Retinal pigment epithelial cell (primary cell): ENCODE data around the gene TM4SF5.
A peak's percentile ranks its signal among the peaks of the same experiment; 100 is the strongest.

Experiments
- DNase-seq: peaks from one replicate; pipeline ENCODE4 v3.0.0-alpha.2; 2010; ENCODE audit warnings: low read depth
- H3K4me3 ChIP-seq: 2 replicates; pipeline ENCODE4 v1.5.1; 2011; ENCODE audit warnings: mild to moderate bottlenecking, low read length, control low read depth, moderate library complexity
- CTCF ChIP-seq: conservative IDR thresholded peaks from 2 replicates; pipeline ENCODE4 v1.5.1; 2011; ENCODE audit warnings: low read depth, low read length, control low read depth, inconsistent platforms

TM4SF5 gene

GRCh38 chr17:4789951-4790704 lies 18.4 kb downstream of the TM4SF5 start:
- no peak for DNase-seq
- peak overlapping the region; percentile 61 for H3K4me3 ChIP-seq
- TF ChIP-seq CTCF = peak; percentile 66

GRCh38 chr17:4790705-4791088 lies 19.0 kb downstream of the TM4SF5 start:
- no peak for TF ChIP-seq CTCF

GRCh38 chr17:4795168-4795567 lies 23.5 kb downstream of the TM4SF5 start:
- DNase-seq = no peak
- TF ChIP-seq CTCF = no peak
- no peak overlapping the region for H3K4me3 ChIP-seq

More at GRCh38 chr17:4790705-4791088, 19.0 kb downstream of the TM4SF5 start:
- H3K4me3 ChIP-seq = peak overlapping the region; percentile 61
- DNase-seq = no peak

GRCh38 chr17:4796552-4796920 lies 24.9 kb downstream of the TM4SF5 start:
- no peak for TF ChIP-seq CTCF
- peak overlapping the region; percentile 100 for H3K4me3 ChIP-seq
- DNase-seq = no peak

- no peak for DNase-seq
- H3K4me3 ChIP-seq = no peak overlapping the region
- no peak for TF ChIP-seq CTCF
These were observed 28.9 kb downstream of the TM4SF5 start for GRCh38 chr17:4800462-4801196.

GRCh38 chr17:4802228-4802627 lies 30.5 kb downstream of the TM4SF5 start, which contains the start of gene C17orf114:
Gene C17orf114, minus strand, starts transcription at chr17:4802328.
- H3K4me3 ChIP-seq = no peak within 1 kb of the TSS
- no peak for DNase-seq
- no peak for TF ChIP-seq CTCF

- DNase-seq = no peak
- H3K4me3 ChIP-seq = peak overlapping the region; percentile 68
- no peak for TF ChIP-seq CTCF
These were observed 34.7 kb downstream of the TM4SF5 start for GRCh38 chr17:4806456-4806776.
